Measurements from ENCODE around the gene ABLIM3.

Gene ABLIM3

GRCh38 chr5:149195337-149195887 lies 54.1 kb downstream of the ABLIM3 start:
- DNase-seq: no peak

- DNase-seq: no peak
These were observed 54.7 kb downstream of the ABLIM3 start for GRCh38 chr5:149195962-149196361.

GRCh38 chr5:149198148-149198547 lies 56.9 kb downstream of the ABLIM3 start:
- DNase-seq: no peak

GRCh38 chr5:149200355-149200754 lies 59.1 kb downstream of the ABLIM3 start:
- no peak for DNase-seq

- DNase-seq: no peak
These were observed 59.9 kb downstream of the ABLIM3 start for GRCh38 chr5:149201121-149201637.

GRCh38 chr5:149202910-149203451 lies 61.7 kb downstream of the ABLIM3 start:
- DNase-seq: no peak

- DNase-seq: no peak
These were observed 62.7 kb downstream of the ABLIM3 start for GRCh38 chr5:149203921-149204441.

- DNase-seq: no peak
These were observed 64.6 kb downstream of the ABLIM3 start for GRCh38 chr5:149205625-149206523.

GRCh38 chr5:149206524-149207141 lies 65.3 kb downstream of the ABLIM3 start:
- DNase-seq: no peak

- no peak for DNase-seq
These were observed 66.5 kb downstream of the ABLIM3 start for GRCh38 chr5:149207831-149208230.

- no peak for DNase-seq
These were observed 68.9 kb downstream of the ABLIM3 start for GRCh38 chr5:149210225-149210624.

- DNase-seq: no peak
These were observed 69.7 kb downstream of the ABLIM3 start for GRCh38 chr5:149210968-149211490.

GRCh38 chr5:149211566-149211965 lies 70.3 kb downstream of the ABLIM3 start:
- no peak for DNase-seq

GRCh38 chr5:149212198-149212951 lies 71.1 kb downstream of the ABLIM3 start:
- no peak for DNase-seq

GRCh38 chr5:149213264-149213880 lies 72.1 kb downstream of the ABLIM3 start:
- no peak for DNase-seq

- no peak for DNase-seq
These were observed 74.3 kb downstream of the ABLIM3 start for GRCh38 chr5:149215478-149216090.

GRCh38 chr5:149216496-149216895 lies 75.2 kb downstream of the ABLIM3 start:
- DNase-seq: no peak

- DNase-seq: no peak
These were observed 76.0 kb downstream of the ABLIM3 start for GRCh38 chr5:149217096-149217802.

- DNase-seq: no peak
These were observed 76.5 kb downstream of the ABLIM3 start for GRCh38 chr5:149217803-149218155.

- no peak for DNase-seq
These were observed 78.3 kb downstream of the ABLIM3 start for GRCh38 chr5:149219584-149219983.

- DNase-seq: no peak
These were observed 79.5 kb downstream of the ABLIM3 start for GRCh38 chr5:149220750-149221149.

Measured in AML-193 (cell line).